Right lobe of liver (tissue), 6 donors: Measurements from ENCODE around the gene CYS1. TPM values are rescaled to one million over a fixed set of nuclear protein-coding genes. Genes with fewer than 3 reads are reported as not detected.
A peak's percentile ranks its signal among the peaks of the same experiment; 100 is the strongest.
"Not testable (repeated sequence)": the region's sequence is repeated elsewhere in the genome, so short reads cannot be mapped to it uniquely, and the experiment has no call there.

ENCODE experiments used
- ATAC-seq, 4 donors: fragments of 200-7000 bp; cut with Tn5 transposase; one replicate each; pipeline ENCODE4 v1.9.1; 2020; ENCODE audit warnings: mild to moderate bottlenecking in 4 of 4, moderate library complexity in 4 of 4
- DNase-seq, 3 donors: peaks; one replicate each; pipeline ENCODE4 v3.0.0-alpha.2; 2020
- H3K27ac ChIP-seq, 3 donors: fragments of 200-600 bp; one replicate each; pipeline ENCODE4 v1.8.0; 2022
- H3K27me3 ChIP-seq, 2 donors: fragments of 200-600 bp; one replicate each; pipeline ENCODE4 v1.8.0; 2022
- H3K36me3 ChIP-seq, 4 donors: fragments of 200-600 bp; sonication (generic) in 1 of 4; one replicate each; pipeline versions ENCODE4 v1.5.1 to v1.8.0; 2017 to 2022; ENCODE audit warnings: control low read depth in 1 of 4
- H3K4me1 ChIP-seq, 4 donors: fragments of 200-600 bp; sonication (generic) in 1 of 4; one replicate each; pipeline versions ENCODE4 v1.5.1 to v1.8.0; 2017 to 2022; ENCODE audit warnings: control low read depth in 1 of 4
- H3K4me3 ChIP-seq, 3 donors: fragments of 200-600 bp; one replicate each; pipeline ENCODE4 v1.8.0; 2022
- H3K9me3 ChIP-seq, 4 donors: fragments of 200-600 bp; sonication (generic) in 1 of 4; one replicate each; pipeline versions ENCODE4 v1.5.1 to v1.8.0; 2017 to 2022; ENCODE audit warnings: control low read depth in 1 of 4
- POLR2A ChIP-seq: fragments of 450-650 bp; IDR thresholded peaks from one replicate; pipeline ENCODE4 v1.6.1; 2017; ENCODE audit warnings: antibody characterized with exemption, mild to moderate bottlenecking
- WGBS: methylation state at CpG from one replicate; pipeline ENCODE4 v1.1.6; 2018; ENCODE audit warnings: low coverage, low lambda C conversion rate; ENCODE audit not compliant: insufficient coverage; ENCODE audit errors: missing lambda C conversion rate; 5-methylcytosine and 5-hydroxymethylcytosine counted together
- intact Hi-C, 2 donors: fragments of 100-400 bp; cut with DNase I; formaldehyde crosslinking; loops; one replicate each; pipeline versions ENCODE4 v1.11.2 to v1.14.1; 2022
- total RNA-seq, 6 experiments: library from RNA; depleted of rRNA in 2 of 6; stranded (reverse); fragments of >200 nt in 2 of 6; fragmentation: NEBNext Ultra II Directional in 3 of 6; extraction: Animal tissue kit (Norgen Biotek cat#: 25700) in 3 of 6; gene quantifications; one replicate each; pipeline versions ENCODE4 v1.1.0 to v1.2.4, GENCODE V29; 2016 to 2023
- TF ChIP-seq, protein P1 (sequence below), 4 donors: fragments of 200-600 bp in 3 of 4; fragments of 450-650 bp in 1 of 4; IDR thresholded peaks; one replicate each; pipeline versions ENCODE4 v1.5.1 to v1.8.0; 2016 to 2022; ENCODE audit warnings: antibody characterized with exemption in 4 of 4, mild to moderate bottlenecking in 2 of 4
- donor health status: DM: no; HTN: yes; CAD: no.
- donor health status: DM: no; HTN: no; CAD: no.
- donor health status: DM: no; HTN: no; CAD: no.
- donor health status: DM: no; HTN: yes; CAD: no.
- donor health status: DM: no; HTN: yes; CAD: no.

Gene CYS1
- total RNA-seq, 6 experiments from 2014 or later, result 0.26 to 0.99 (median 0.55) TPM

DNA sequence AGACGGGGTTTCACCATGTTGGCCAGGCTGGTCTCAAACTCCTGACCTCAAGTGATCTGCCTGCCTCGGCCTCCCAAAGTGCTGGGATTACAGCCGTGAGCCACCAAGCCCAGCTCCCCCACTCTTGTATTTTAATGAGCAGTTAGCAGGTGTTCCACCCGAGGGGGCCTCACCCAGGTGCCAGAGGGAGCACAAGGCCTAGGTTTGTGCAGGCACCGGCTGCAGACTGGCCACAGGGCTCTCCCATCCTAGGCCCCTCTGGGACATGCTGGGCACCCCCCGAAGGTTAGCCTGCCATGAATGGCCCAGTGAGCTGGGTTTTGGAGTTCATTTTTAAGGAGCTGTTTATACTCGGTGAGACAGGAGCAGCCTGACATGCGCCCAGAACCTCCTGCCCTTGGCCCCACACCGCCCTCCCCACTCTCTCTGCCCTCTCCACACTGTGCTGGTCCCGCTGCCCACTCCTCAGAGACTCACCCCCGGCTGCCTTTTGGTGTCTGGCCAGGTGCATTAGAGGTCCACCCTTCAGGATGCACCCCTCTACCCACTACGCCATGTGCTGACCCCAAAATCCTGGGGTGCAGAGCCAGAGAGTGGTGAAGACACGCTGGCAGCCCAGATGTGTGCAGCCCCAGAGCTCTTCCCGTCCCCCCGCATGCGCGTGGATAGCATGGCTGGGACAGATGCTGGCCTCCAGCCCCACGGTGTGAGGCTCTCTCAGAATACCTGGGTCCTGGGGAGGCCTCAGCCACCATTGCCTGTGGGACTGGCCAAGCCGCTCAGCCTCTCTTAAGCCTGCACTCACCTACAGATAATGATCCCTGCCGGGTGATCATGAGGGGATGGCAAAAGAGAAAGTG is 48.1 kb downstream of the CYS1 start:
- Histone ChIP-seq H3K27me3 (no peaks in the 10 kb centered on the region), H3K4me3 (no peak overlapping the region), H3K9me3 (no peaks in the 10 kb centered on the region), H3K4me1 (peaks cover 0 to 25% (median 13%) of the 10 kb centered on the region in 4 donors), H3K27ac (no peak overlapping the region), H3K36me3 (no peaks in the 10 kb centered on the region)
- intact Hi-C loops, result no loop called here
- DNase-seq, result peak in 2 of 3 donors; percentile 16 to 47
- no peak for TF ChIP-seq POLR2A
- TF ChIP-seq, protein P1, sequence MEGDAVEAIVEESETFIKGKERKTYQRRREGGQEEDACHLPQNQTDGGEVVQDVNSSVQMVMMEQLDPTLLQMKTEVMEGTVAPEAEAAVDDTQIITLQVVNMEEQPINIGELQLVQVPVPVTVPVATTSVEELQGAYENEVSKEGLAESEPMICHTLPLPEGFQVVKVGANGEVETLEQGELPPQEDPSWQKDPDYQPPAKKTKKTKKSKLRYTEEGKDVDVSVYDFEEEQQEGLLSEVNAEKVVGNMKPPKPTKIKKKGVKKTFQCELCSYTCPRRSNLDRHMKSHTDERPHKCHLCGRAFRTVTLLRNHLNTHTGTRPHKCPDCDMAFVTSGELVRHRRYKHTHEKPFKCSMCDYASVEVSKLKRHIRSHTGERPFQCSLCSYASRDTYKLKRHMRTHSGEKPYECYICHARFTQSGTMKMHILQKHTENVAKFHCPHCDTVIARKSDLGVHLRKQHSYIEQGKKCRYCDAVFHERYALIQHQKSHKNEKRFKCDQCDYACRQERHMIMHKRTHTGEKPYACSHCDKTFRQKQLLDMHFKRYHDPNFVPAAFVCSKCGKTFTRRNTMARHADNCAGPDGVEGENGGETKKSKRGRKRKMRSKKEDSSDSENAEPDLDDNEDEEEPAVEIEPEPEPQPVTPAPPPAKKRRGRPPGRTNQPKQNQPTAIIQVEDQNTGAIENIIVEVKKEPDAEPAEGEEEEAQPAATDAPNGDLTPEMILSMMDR (IDR thresholded peaks at IDR 0.05), result no peak
- ATAC-seq, result no peak
- WGBS, result 87% methylated on average over 4 of the region's 20 CpGs

DNA sequence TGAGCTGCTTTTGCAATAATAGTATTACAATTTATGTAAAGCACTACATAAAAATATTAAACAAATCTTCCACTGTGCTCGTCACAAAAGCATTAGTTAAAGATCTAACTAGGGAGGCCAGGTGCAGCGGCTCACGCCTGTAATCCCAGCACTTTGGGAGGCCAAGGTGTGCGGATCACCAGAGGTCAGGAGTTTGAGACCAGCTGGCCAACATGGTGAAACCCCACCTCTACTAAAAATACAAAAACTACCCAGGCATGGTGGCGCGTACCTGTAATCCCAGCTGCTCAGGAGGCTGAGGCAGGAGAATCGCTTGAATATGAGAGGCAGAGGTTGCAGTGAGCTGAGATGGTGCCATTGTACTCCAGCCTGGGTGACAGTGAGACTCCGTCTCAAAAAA is 49.4 kb downstream of the CYS1 start:
- H3K36me3 ChIP-seq, ATAC-seq, H3K27ac ChIP-seq, intact Hi-C loops, H3K27me3 ChIP-seq, DNase-seq, H3K4me3 ChIP-seq, H3K9me3 ChIP-seq: not testable (repeated sequence)
- peaks cover 0 to 12% (median 5%) of the 10 kb centered on the region in 4 donors for H3K4me1 ChIP-seq
- 85% methylated on average over 4 of the region's 8 CpGs for WGBS

DNA sequence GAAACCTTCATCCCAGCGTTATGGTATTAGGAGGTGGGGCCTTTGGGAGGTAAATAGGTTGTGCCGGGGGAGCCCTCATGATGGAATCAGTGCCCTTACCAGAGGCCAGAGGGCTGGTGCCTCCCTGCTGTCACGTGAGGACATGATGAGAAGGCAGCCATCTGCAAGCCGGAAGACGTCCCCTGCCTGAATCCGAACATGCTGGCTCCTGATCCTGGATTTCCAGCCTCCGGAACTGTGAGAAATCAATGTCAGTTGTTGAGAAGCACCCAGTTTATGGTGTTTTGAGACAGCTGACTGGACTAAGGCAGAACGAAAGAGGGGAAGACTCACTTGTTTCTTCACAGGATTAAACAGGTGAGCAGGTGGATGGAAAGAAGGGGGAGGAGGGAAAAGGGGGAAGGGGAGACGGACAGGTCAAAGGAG is 49.9 kb downstream of the CYS1 start:
- Histone ChIP-seq H3K4me3 (no peak overlapping the region), H3K9me3 (no peaks in the 10 kb centered on the region), H3K27ac (no peak overlapping the region), H3K36me3 (no peaks in the 10 kb centered on the region), H3K27me3 (no peaks in the 10 kb centered on the region), H3K4me1 (peaks cover 0 to 7% (median 2%) of the 10 kb centered on the region in 4 donors)
- intact Hi-C loops, result no loop called here
- TF ChIP-seq POLR2A, result no peak
- TF ChIP-seq, protein P1 (IDR thresholded peaks at IDR 0.05), result no peak
- WGBS, result 53% methylated on average over 4 of the region's 9 CpGs
- DNase-seq, result peak in 1 of 3 donors; percentile 42
- ATAC-seq, result no peak

DNA sequence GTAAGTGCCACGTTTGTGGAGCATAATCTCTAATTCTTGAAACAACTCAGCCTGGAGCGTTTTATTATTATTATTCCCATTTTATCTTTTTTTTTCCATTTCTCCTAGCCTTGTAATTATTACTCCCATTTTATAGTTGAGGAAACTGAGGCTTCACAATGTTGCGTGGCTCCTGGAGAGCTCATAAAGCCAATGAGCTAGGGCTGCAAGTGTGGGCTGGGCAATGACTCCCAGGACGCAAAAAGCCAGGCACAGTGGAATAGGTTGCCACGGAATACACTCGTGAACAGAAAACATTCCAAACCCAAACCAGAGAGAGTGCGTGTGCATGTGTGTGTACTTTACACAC is 50.4 kb downstream of the CYS1 start:
- DNase-seq (peak in 1 of 3 donors; percentile 5), ATAC-seq (no peak)
- WGBS, result 65% methylated on average over 7 of the region's 7 CpGs
- intact Hi-C loops, result no loop called here
- Histone ChIP-seq H3K9me3 (no peaks in the 10 kb centered on the region), H3K27me3 (no peaks in the 10 kb centered on the region), H3K36me3 (no peaks in the 10 kb centered on the region), H3K4me1 (peaks cover 0 to 3% (median 0%) of the 10 kb centered on the region in 4 donors), H3K4me3 (no peak overlapping the region), H3K27ac (no peak overlapping the region)
- TF ChIP-seq, protein P1 (IDR thresholded peaks at IDR 0.05), result no peak
- no peak for TF ChIP-seq POLR2A
